PC-9 (cell line): Measurements from ENCODE around the gene DDRGK1. TPM values are rescaled to one million over a fixed set of nuclear protein-coding genes. Genes with fewer than 3 reads are reported as not detected.

Experiments used
- BruUV-seq: library from RNA; stranded (reverse); fragments of 400-500 nt; replicated peaks from 2 replicates; lab custom pipeline; 2021; lab: Mats Ljungman, UMichigan
- CTCF ChIA-PET: fragments of 300-600 bp; sonication (Branson Sonifier 250); formaldehyde crosslinking; loops from one replicate; lab custom pipeline; 2022; ENCODE audit warnings: antibody characterized with exemption; lab: Charles Lee
- POLR2A ChIA-PET: fragments of 300-600 bp; sonication (Branson Sonifier 250); formaldehyde crosslinking; loops from one replicate; lab custom pipeline; 2022; ENCODE audit warnings: antibody characterized with exemption; ENCODE audit not compliant: unreplicated experiment; lab: Charles Lee
- DNase-seq, 2 experiments: peaks; one replicate each; pipeline versions ENCODE4 v3.0.0 to v3.0.0-alpha.2; 2015 to 2022; ENCODE audit warnings: mixed read lengths in 1 of 2
- H2AFZ ChIP-seq: fragments of 200-600 bp; sonication (generic); 2 replicates; pipeline ENCODE4 v1.8.1; 2017; ENCODE audit warnings: antibody characterized with exemption
- H3F3A ChIP-seq: fragments of 200-600 bp; sonication (generic); 2 replicates; pipeline ENCODE4 v1.8.1; 2017; ENCODE audit warnings: antibody characterized with exemption, mild to moderate bottlenecking, low read depth; ENCODE audit not compliant: insufficient read depth
- H3K27ac ChIP-seq: fragments of 200-600 bp; sonication (generic); 2 replicates; pipeline ENCODE4 v1.6.1; 2016; ENCODE audit warnings: mixed run types
- H3K27me3 ChIP-seq: fragments of 200-600 bp; sonication (generic); 2 replicates; pipeline ENCODE4 v1.6.1; 2016; ENCODE audit warnings: low read depth, mixed run types; ENCODE audit not compliant: insufficient read depth
- H3K36me3 ChIP-seq: fragments of 200-600 bp; sonication (generic); 2 replicates; pipeline ENCODE4 v1.6.1; 2016; ENCODE audit warnings: low read depth, mixed run types
- H3K4me1 ChIP-seq: fragments of 200-600 bp; sonication (generic); replicated peaks from 2 replicates; pipeline ENCODE4 v1.6.1; 2016; ENCODE audit warnings: mixed run types; ENCODE audit not compliant: insufficient read depth
- H3K4me2 ChIP-seq: fragments of 200-600 bp; sonication (generic); 2 replicates; pipeline ENCODE4 v1.6.1; 2017; ENCODE audit warnings: mixed run types
- H3K4me3 ChIP-seq: fragments of 200-600 bp; sonication (generic); 2 replicates; pipeline ENCODE4 v1.6.1; 2016; ENCODE audit warnings: mixed run types
- H3K79me2 ChIP-seq: fragments of 200-600 bp; sonication (generic); 2 replicates; pipeline ENCODE4 v1.6.1; 2017; ENCODE audit warnings: low read depth, mixed run types
- H3K9me2 ChIP-seq: fragments of 200-600 bp; sonication (generic); 2 replicates; pipeline ENCODE4 v1.8.1; 2017; ENCODE audit warnings: mild to moderate bottlenecking; ENCODE audit not compliant: insufficient read depth
- H3K9me3 ChIP-seq: fragments of 200-600 bp; sonication (generic); 2 replicates; pipeline ENCODE4 v1.8.1; 2016; ENCODE audit warnings: low read depth; ENCODE audit not compliant: insufficient read depth
- H4K20me1 ChIP-seq: fragments of 200-600 bp; sonication (generic); 2 replicates; pipeline ENCODE4 v1.8.1; 2017; ENCODE audit not compliant: insufficient read depth
- CTCF ChIP-seq: fragments of 200-600 bp; sonication (generic); conservative IDR thresholded peaks from 2 replicates; pipeline ENCODE4 v1.6.1; 2017; ENCODE audit warnings: mixed run types, antibody characterized with exemption, mild to moderate bottlenecking, moderate library complexity
- EZH2 ChIP-seq: fragments of 200-600 bp; sonication (generic); IDR thresholded peaks from 2 replicates; pipeline ENCODE4 v1.8.0; 2017; ENCODE audit warnings: antibody characterized with exemption, low read depth
- intact Hi-C: fragments of 100-400 bp; cut with micrococcal nuclease; formaldehyde crosslinking; loops from one replicate; pipeline ENCODE4 v1.10.0; 2022; ENCODE audit not compliant: unreplicated experiment
- total RNA-seq: library from RNA; stranded (reverse); gene quantifications from 2 replicates; pipeline ENCODE4 v1.2.3, GENCODE V29; 2021

Gene DDRGK1
- total RNA-seq, 1 experiment from 2014 or later, result 70.4 TPM

GRCh38 chr20:3202965-3203314 lies 1.5 kb downstream of the DDRGK1 start:
- CTCF ChIA-PET, result no interaction called here
- H3K4me1 ChIP-seq, result peaks cover 10% of the 10 kb centered on the region
- peaks cover under 1% of the 10 kb centered on the region; the same call in 1 of the 2 replicates for H3F3A ChIP-seq
- H3K4me2 ChIP-seq, result peak overlapping the region; percentile 79
- H3K9me3 ChIP-seq, result no peaks in the 10 kb centered on the region
- peaks cover 24% of the 10 kb centered on the region for H3K79me2 ChIP-seq
- peak overlapping the region; percentile 85; the same call in 1 of the 2 replicates for H2AFZ ChIP-seq
- no peak for DNase-seq
- TF ChIP-seq CTCF (no peak), EZH2 (no peak)
- POLR2A ChIA-PET, result no interaction called here
- intact Hi-C loops, result loop anchor here (10.0 kb wide), 1 partner anchor 148 kb away; no protein-coding TSS in a partner anchor
- H3K4me3 ChIP-seq, result peak overlapping the region; percentile 89
- H4K20me1 ChIP-seq, result no peaks in the 10 kb centered on the region
- no peaks in the 10 kb centered on the region for H3K36me3 ChIP-seq
- BruUV-seq, result no TSS peak
- no peaks in the 10 kb centered on the region for H3K9me2 ChIP-seq
- H3K27me3 ChIP-seq, result no peaks in the 10 kb centered on the region
- H3K27ac ChIP-seq, result no peak overlapping the region

GRCh38 chr20:3199976-3200755 lies 4.3 kb downstream of the DDRGK1 start:
- ChIA-PET CTCF (no interaction called here), POLR2A (no interaction called here)
- H3K79me2 ChIP-seq, result peaks cover 24% of the 10 kb centered on the region
- no peaks in the 10 kb centered on the region for H3F3A ChIP-seq
- no peak overlapping the region for H2AFZ ChIP-seq
- no peaks in the 10 kb centered on the region for H3K27me3 ChIP-seq
- no peaks in the 10 kb centered on the region for H3K9me3 ChIP-seq
- no peak overlapping the region for H3K4me3 ChIP-seq
- no peak for DNase-seq
- no peaks in the 10 kb centered on the region for H4K20me1 ChIP-seq
- no peaks in the 10 kb centered on the region for H3K9me2 ChIP-seq
- no TSS peak for BruUV-seq
- no peak overlapping the region for H3K4me2 ChIP-seq
- TF ChIP-seq CTCF (no peak), EZH2 (no peak)
- H3K27ac ChIP-seq, result no peak overlapping the region
- peaks cover 10% of the 10 kb centered on the region for H3K4me1 ChIP-seq
- intact Hi-C loops, result loop anchor here (10.0 kb wide), 1 partner anchor 145 kb away; no protein-coding TSS in a partner anchor
- no peaks in the 10 kb centered on the region for H3K36me3 ChIP-seq

- DNase-seq, result no peak
- ChIA-PET CTCF (no interaction called here), POLR2A (no interaction called here)
- no TSS peak for BruUV-seq
- Histone ChIP-seq H2AFZ (no peak overlapping the region), H3K36me3 (no peaks in the 10 kb centered on the region), H3K9me3 (no peaks in the 10 kb centered on the region), H3K79me2 (peaks cover 24% of the 10 kb centered on the region), H3K4me1 (peaks cover 10% of the 10 kb centered on the region), H3K27ac (no peak overlapping the region), H3K9me2 (no peaks in the 10 kb centered on the region), H3K4me2 (no peak overlapping the region), H3K4me3 (no peak overlapping the region), H4K20me1 (no peaks in the 10 kb centered on the region), H3K27me3 (no peaks in the 10 kb centered on the region), H3F3A (no peaks in the 10 kb centered on the region)
- intact Hi-C loops, result no loop called here
- no peak for TF ChIP-seq CTCF
- no peak for TF ChIP-seq EZH2
These were observed 5.3 kb downstream of the DDRGK1 start for GRCh38 chr20:3199206-3199605.
